TTC549 (cell line): ENCODE results near the gene MSRB2.

Experiments
- FAIRE-seq: peaks from 2 replicates; lab custom pipeline; 2012; peaks lifted over from hg19 to GRCh38; lab: Jason Lieb, UNC

MSRB2 gene

DNA sequence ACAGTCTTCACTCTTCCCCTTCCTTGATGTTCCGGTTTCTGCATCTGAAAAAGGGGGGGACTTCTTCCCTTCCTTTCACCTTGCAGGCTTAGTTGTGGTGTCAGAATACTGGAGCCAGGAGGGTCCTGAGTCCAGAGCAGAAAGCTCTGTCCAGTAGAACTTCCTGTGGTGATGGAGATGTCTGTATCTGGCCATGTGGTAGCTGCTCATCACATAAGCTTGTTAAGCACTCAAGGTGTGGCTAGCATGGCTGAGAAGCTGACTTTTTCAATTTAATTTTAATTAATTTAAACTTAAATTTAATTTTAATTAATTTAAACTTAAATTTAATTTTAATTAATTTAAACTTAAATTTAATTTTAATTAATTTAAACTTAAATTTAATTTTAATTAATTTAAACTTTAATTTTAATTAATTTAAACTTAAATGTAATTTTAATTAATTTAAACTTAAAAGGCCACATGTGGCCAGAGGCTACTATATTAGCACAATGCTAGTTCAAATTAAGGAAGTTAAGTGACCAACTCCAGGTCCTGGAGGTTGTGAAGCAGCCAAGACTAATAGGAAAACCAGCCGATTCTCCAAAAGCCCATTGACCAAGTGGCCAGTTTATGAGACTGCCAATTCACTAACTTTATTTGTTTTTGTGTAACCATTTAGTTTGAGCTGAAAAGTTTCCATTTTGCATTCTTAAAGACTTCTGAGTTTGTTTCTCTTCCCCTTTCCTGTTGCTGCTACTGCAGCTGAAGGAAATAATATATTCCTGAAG, 16.3 kb downstream of the MSRB2 start:
- FAIRE-seq = no peak

DNA sequence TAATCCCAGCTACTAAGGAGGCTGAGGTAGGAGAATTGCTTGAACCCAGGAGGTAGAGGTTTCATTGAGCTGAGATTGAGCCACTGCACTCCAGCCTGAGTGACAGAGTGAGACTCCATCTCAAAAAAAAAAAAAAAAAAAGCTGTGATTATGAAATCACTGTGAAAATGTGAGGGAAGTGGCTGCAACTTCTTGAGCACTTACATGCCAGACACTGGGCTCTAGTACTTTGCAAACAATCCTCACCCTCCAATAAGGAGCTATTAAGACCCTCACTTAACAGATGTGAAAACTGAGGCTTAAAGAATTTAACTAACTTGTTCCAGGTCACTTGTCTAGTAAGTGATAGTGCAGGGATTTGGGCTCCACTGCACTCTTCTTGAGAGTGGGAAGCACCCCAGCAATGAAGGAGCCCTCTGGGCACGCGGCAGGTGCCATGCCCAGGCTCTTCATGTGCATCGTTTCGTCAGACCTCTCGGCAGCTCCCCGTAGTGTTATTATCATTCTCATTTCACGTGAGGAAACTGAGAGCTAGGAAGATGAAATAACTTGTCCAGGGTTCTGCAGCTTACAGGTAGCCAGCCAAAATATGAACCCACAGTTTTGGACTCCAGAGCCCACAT, 19.0 kb downstream of the MSRB2 start:
- no peak for FAIRE-seq

DNA sequence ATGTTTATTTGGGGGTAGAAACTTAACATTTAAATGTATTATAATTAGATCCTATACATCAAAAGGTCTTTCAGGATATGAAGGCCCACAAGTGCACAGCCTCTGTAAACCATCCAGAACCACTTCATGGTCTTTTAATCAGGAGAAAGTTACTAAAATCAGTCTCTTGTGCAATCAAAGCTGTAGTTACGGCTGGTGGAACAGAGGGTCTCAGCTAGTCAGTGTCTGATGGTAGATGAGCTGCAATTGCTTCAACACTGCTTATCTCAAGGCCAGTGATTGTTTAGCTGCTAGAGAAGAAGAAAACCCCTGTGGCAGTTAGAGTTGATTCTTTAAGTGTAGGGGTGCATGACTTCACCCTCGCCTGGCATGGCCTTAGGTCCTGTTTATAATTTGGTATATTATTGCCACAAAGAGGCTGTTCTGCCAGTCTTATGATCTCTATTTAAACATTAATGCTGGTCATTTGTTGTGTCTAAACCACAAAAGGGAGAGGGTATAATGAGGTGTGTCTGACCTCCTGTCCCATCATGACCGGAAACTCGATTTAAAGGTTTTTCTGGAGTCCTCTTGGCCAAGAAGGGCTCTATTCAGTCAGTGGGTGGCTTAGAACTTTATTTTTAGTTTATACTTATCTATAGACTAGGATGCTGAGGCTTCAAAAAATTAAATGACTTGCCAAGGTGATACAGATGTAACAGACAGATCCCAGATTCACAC, 21.3 kb downstream of the MSRB2 start:
- no peak for FAIRE-seq

DNA sequence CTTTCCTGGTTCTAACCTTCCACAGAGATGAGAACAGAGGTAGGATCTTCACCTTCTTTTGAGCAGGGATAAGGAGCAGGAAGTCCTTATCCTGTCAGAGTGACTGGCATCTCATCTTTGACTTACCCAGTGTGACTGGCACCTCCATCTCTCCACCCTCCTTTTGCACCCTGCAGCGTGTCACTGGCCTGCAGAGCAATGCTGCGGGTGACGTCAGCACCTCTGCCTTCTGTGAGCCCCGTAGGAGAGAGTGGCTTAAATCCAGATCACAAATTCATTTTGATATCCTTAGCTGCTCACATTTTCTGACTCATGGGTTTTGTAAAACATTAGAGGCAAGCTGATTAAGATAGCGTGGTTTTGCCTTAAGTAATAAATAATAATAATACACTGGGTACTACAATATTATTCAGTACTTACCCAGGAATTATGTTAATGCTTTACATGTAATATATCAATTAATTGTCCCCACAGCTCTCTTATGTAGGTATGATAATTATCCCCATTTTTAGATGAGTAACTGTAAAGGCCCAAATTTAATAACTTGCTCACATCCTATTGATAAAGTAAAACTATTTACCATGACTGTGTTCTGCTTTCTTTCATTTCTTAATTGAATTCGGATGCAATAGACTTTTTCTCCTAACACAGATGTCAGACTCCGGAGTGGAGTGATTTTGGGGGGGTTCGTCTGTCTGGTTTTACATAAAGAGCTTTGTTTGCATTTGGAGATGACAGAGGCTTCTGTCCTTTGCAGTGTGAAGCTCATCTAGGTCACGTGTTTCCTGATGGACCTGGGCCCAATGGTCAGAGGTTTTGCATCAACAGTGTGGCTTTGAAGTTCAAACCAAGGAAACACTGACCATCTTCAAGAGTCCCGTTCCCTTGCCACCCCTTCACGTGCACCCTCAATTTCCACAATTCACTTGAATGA, 24.9 kb downstream of the MSRB2 start:
- FAIRE-seq = no peak

DNA sequence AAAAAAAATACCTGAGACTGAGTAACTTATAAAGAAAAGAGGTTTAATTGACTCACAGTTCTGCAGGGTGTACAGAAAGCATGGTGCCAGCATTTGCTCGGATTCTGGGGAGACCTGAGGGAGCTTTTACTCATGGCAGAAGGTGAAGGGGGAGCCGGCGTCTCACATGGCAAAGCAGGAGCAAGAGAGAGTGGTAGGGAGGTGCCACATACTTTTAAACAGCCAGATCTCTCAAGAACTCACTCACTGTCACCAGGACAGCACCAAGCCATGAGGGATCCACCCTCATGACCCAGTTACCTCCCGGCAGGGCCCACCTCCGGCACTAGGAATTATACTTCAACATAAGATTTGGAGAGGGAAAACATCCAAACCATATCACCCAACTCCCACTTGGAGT, 25.8 kb downstream of the MSRB2 start:
- FAIRE-seq = no peak

DNA sequence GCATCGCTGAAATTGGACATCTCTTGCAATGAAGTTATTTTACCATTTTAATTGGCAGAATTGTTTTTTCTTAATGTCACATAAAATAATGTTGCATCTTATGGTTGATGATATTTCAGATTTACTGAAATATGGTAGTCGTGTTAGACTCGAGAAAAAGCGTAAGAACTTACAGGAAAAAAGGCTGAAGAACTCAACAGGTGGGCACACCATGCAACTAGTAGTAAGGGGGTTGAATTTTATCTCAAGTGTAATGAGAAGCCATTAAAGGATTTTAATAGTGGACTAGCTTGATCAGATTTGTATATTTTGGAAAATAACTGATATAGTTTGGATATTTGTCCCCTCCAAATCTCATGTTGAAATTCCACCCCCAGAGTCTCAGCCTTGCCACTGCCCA, 41.1 kb downstream of the MSRB2 start:
- FAIRE-seq = no peak

DNA sequence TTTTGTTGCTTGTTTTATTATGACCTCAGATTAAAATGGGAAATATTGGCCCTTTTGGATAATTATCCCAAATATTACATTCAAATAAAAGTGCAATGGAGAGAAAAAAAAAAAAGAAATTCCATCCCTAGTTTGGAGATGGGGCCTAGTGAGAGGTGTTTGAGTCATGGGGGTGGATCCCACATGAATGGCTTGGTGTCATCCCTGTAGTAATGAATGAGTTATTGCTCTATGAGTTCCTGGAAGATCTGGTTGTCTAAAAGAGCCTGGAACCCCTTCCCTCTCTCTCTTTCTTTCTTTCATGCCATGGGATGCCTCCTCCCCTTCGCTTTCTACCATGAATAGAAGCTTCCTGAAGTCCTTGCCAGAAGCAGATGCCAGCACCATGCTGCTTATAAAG, 44.3 kb downstream of the MSRB2 start:
- no peak for FAIRE-seq

DNA sequence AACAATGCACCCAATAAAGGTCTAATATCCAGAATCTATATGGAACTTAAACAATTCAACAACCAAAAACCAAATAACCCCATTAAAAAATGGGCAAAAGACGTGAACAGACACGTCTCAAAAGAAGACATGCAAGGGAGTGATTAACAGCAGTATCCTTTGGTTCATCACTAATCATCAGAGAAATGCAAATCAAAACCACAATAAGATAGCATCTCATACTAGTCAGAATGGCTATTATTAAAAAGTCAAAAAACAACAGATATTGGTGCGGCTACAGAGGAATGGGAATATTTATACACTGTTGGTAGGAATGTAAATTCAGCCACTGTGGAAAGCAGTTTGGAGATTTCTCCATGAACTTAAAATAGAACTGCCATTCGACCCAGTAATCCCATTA, 46.6 kb downstream of the MSRB2 start:
- FAIRE-seq = no peak

DNA sequence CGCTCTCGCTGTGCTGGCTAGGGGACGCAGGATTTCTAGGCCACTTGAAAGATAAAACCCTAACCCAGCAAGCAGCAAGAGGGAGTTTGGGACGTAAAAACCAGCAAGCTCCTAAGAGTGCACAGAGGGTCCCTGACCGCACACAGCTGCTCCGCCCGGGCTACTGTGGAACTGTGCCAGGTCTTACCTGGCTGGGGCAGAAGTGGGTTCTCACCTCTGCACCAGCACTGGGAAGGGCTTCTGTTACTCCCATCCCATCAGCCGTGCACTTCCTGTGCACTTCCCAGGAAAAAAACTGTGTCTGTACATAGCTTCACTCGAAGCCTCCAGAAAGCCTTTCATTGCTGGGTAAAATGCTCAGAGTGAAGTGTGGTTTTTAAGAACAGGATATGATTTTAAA, 50.9 kb downstream of the MSRB2 start:
- no peak for FAIRE-seq

DNA sequence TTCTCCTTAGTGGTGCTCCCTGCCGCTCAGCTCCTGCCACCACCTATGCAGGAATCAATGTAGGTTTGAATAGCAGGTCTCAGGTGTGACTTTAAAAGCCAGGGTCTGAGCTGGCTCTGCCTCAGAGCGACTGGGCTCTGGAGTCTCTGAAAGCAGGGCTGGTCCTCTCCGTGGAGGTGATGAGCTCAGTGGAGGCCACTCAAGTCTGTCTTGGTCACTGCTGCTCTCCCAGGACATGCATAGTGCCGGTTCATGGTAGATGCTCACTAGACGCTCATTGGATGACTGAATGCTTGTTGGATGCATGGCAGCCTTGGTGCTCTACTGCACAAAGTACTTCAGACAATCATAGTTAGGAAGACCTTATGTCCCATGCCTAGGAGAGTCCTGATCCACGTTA, 51.7 kb downstream of the MSRB2 start:
- no peak for FAIRE-seq

DNA sequence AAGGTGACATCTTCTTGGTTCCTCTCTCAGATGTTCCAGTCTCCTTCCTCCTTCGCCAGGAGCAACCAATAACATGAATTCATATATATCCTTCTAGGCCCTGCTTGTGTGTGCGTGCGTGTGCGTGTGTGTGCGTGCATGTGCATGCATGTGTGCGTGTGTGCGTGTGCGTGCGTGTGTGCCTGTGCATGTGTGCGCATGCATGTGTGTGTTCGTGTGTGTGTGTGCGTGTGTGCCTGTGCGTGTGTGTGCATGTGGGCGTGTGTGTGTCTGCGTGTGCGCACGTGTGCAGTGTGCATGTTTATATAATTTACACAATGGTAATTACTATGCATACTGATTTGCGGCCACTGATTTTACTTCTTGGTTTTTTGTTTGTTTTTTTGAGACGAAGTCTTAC, 52.8 kb downstream of the MSRB2 start:
- FAIRE-seq = no peak

DNA sequence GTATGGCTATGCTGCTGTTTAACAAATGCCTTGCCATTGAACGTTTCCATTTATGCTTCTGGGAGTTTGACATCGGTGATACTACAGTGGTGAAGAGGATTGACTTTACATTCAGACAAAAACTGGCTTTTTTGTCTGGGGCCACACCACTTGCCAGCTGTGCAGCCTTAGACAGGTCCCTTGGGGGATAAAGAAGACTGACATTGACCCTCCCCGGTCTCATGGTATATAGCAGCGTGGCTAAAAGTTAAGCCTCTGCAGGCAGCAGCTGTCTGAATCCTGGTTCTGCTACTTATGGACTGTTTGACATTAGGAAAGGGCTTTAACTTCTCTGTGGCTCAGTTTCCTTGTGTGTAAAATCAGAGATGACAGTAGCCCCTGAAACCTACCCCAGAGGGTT, 54.7 kb downstream of the MSRB2 start:
- FAIRE-seq = no peak

DNA sequence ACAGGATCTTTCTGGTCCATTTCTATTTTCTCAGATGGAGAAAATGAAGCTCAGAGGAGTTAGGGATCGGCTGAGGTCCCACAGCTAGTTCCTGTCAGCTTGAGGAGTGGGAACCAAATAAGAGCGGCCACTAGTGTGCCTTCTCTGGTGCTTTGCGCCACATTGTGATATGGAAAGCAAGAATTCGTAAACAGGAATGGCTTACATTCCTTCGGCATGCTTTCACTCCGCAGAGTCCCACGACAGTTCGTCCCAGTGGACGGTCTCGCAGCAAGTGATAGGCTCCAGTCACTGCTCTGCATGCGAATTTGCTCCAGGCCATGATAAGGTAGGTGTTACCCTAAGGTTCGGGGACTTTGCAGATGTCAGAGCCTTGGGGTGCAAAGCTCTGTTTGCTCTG, 55.2 kb downstream of the MSRB2 start:
- no peak for FAIRE-seq

DNA sequence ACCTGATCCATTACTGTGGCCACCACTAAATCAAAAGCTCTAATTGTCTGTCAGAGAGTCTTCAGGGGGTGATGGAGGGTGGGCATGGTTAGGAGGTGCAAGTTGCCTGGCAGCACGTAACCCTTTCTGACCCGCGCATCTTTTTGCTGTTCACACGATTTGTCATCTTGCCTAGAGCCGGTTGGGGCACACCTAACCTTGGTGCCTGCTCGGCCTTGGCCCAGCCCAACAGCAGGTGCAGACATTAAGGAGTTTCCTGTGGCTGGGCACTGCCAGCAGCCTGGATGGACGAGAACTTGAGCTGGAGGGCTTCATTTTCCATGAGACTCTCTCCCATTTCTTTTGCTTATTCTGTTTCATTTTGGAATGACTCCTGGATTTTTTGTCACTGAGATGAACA, 55.7 kb downstream of the MSRB2 start:
- FAIRE-seq = no peak

DNA sequence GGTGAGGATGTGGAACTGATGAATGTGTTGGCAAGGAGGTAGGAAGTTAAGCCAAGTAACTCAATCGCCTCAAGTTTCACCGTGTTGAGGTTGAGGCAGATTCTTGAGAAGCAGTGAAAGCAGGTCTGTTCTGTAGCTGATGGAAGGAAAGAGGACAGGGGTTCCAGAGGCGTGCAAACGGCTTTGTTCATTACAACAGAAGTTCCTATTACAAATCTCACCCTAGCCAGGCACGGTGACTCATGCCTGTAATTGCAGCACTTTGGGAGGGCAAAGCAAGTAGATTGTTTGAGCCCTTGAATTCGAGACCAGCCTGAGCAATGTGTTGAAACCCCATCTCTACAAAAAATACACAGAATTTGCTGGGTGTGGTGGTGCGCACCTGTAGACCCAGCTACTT, 59.8 kb downstream of the MSRB2 start:
- no peak for FAIRE-seq

DNA sequence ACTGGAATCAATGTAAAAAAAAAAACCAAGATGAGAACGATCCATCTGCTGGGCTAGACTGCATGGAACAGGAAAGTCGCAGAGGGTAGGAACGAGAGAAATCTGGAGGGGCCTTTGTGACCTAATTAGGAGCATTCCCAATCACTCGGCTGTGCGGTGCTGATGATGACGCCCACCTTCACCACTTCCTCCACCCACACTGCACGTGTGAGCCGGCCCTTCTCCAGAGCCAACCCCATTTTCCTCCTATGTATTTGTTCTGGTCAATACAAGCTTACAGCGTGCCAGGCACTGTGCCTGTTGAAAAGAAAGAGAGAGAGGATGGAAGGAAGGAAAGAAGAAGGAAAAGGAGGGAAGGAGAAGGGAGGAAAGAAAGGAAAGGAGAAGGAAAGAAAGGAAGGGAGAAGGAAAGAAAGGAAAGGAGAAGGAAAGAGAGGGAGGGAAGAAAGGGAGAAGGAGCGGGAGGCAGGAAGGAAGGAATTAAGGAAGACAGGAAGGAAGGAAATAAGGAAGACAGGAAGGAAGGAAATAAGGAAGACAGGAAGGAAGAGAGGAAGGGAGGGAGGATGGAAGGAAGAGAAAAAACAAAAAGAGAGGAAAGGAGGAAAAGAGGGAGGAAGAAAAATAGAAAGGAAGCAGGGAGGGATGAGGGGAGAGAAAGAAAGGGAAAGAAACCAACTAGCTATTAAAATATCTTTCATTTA, 61.2 kb downstream of the MSRB2 start:
- FAIRE-seq = no peak

DNA sequence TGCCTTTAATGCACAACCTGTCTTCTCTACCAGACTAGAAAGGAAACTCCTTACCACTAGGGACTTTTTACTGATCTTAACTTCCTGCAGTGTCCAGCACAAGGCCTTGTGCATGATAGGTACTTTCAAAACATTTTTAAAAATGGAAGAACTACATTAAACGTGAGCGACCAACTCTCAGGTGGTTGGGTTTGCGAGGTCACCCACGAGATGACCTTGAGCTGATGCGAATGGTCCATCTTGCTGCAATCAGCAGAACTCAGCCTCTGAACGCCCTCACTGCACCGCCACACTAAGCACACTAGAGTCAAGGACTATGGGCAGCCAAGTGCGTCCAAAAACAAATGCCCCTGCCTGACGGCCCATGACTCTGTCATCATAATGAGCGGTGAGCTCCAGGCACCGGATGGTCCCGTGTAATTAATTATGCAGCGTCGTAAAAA, 61.9 kb downstream of the MSRB2 start:
- FAIRE-seq = no peak

DNA sequence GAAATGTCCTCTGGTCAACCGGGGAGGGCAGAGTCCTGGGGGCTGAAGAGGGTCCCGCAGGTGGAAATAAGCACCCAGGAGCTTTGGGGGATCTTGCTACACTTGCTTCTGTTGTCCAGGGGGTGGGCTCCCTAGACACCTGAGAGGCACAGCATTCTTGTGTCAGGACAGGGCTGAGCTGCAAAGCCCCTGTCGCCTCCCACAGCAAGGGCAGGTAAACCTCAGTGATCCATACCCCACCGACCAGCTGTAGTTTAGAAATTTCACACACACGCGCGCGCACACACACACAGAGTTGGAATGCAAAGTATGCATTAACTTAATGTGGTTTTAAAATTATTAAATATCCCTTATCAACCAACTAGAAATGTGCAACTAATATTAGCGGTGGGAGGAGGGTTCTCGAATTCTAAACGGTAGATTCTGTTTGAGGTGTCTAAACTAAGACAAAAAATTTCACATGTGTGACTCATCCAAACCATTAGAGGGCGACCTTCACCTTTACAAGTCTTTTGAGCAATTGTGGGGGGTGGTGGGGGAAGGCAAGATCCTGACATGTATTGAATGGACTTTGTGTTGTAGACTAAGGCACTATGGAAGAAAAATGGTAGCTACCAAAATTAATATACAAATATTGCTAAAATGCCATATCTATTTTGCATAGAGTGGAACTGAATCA, 62.5 kb downstream of the MSRB2 start:
- no peak for FAIRE-seq

DNA sequence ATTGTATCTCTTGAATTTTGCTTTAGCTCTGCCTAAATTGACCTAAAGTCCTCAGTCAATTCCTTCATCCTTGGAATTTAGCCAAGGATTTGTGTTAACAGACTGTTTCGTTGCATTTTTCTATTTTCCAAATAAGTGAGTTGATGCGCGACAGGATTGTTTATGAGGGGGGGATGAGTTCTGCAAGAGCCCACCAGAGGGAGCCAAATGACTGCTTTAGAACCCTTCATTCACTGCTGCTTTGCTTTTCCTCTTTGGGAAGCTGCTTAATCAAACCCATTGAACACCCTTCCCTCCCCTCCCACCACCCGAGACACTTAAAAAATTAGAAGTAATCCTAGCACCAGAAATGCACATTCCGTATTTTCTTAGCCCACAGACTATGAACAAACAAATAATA, 63.0 kb downstream of the MSRB2 start:
- no peak for FAIRE-seq

DNA sequence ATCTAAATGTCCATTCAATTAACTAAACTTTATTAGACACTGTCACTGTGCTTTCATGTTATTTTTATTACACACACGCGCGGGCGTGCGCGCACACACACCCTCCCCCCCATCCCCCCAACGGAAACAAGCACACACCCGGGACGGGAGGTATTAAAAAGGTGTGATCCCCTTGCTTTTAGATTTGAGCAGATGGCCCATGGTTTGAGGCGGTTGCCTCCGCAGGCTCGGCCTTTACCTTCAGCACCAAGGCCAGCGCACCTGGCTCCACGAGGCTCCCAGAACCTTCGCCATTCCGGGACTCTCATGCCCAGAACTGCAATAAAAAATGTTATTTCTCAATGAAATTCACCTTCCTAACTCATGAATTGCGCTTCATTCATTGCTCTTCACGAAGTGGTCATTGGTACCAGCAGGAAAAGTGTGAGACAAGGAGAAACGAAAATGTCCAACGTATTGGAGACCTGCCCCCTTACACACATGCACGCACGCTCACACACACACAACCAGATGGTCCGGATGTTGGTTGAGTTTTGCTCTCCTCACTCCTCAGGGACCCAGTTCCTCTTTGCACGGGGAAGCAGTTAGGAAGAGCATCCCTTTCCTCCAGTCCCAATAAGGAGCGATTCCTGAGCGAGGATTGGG, 76.0 kb downstream of the MSRB2 start:
- FAIRE-seq = no peak
